B cell (primary cell): ENCODE results near the gene SIAH3. TPM values are rescaled to one million over a fixed set of nuclear protein-coding genes. Genes with fewer than 3 reads are reported as not detected.

ENCODE experiments used
- ATAC-seq: fragments of 200-7000 bp; cut with Tn5 transposase; one replicate; pipeline ENCODE4 v1.10.0; 2021; ENCODE audit warnings: low read depth, mild to moderate bottlenecking, moderate number of reproducible peaks, moderate library complexity
- CTCF ChIA-PET: fragments of 350-600 bp; sonication (Branson Sonifier 250); formaldehyde crosslinking; loops from one replicate; lab custom pipeline; 2021; ENCODE audit warnings: antibody characterized with exemption, inconsistent platforms; lab: Charles Lee
- POLR2A ChIA-PET: fragments of 350-600 bp; sonication (Branson Sonifier 250); formaldehyde crosslinking; loops from one replicate; lab custom pipeline; 2021; ENCODE audit warnings: antibody characterized with exemption; lab: Charles Lee
- DNase-seq: peaks from one replicate; pipeline ENCODE4 v3.0.0; 2013
- H2AFZ ChIP-seq: 2 replicates; pipeline ENCODE4 v1.6.1; 2012; ENCODE audit warnings: mild to moderate bottlenecking, low read depth, low read length; ENCODE audit not compliant: insufficient read depth, poor library complexity, severe bottlenecking
- H3K27ac ChIP-seq, 2 donors: 1 replicate in 1 of 2; 2 replicates in 1 of 2; pipeline ENCODE4 v1.5.1; 2012 to 2013; ENCODE audit warnings: low read length in 2 of 2, mild to moderate bottlenecking in 2 of 2, moderate library complexity in 1 of 2
- H3K27me3 ChIP-seq, 4 experiments: fragments of 200-600 bp in 1 of 4; sonication (generic) in 1 of 4; replicated peaks in 1 of 4; 1 replicate in 2 of 4; 2 replicates in 2 of 4; pipeline versions ENCODE4 v1.6.1 to v1.7.0; 2013 to 2016; ENCODE audit warnings: low read length in 3 of 4, mild to moderate bottlenecking in 2 of 4, mixed read lengths in 1 of 4, moderate library complexity in 1 of 4; ENCODE audit not compliant: insufficient read depth in 4 of 4, control insufficient read depth in 3 of 4; ENCODE audit errors: control extremely low read depth in 1 of 4
- H3K36me3 ChIP-seq, 2 experiments: replicated peaks in 1 of 2; 1 replicate in 1 of 2; 2 replicates in 1 of 2; pipeline versions ENCODE4 v1.6.1 to v1.7.1; 2013; ENCODE audit warnings: low read length in 1 of 2; ENCODE audit not compliant: insufficient read depth in 2 of 2, control insufficient read depth in 1 of 2; ENCODE audit errors: control extremely low read depth in 1 of 2, extremely low read depth in 1 of 2
- H3K4me1 ChIP-seq, 2 donors: fragments of 200-600 bp in 1 of 2; sonication (generic) in 1 of 2; 1 replicate in 1 of 2; 2 replicates in 1 of 2; pipeline versions ENCODE4 v1.5.1 to v1.6.1; 2013 to 2017; ENCODE audit warnings: low read length in 2 of 2; ENCODE audit not compliant: control insufficient read depth in 2 of 2, insufficient read depth in 2 of 2
- H3K4me2 ChIP-seq: replicated peaks from 2 replicates; pipeline ENCODE3; 2012; ENCODE audit warnings: mild to moderate bottlenecking, low read depth, low read length; ENCODE audit not compliant: poor library complexity, severe bottlenecking
- H3K4me3 ChIP-seq, 5 experiments: fragments of 200-600 bp in 1 of 5; sonication (generic) in 1 of 5; 1 replicate in 3 of 5; 2 replicates in 2 of 5; pipeline versions ENCODE4 v1.5.1 to v1.7.0; 2011 to 2016; ENCODE audit warnings: low read length in 4 of 5, mild to moderate bottlenecking in 4 of 5, low read depth in 2 of 5, control low read depth in 1 of 5, moderate library complexity in 1 of 5; ENCODE audit not compliant: insufficient read depth in 1 of 5; ENCODE audit errors: control extremely low read depth in 1 of 5, extremely low read depth in 1 of 5
- H3K79me2 ChIP-seq: fragments of 200-600 bp; sonication (generic); one replicate; pipeline ENCODE4 v1.6.0; 2016; ENCODE audit warnings: low read length; ENCODE audit not compliant: control insufficient read depth, insufficient read depth
- H3K9ac ChIP-seq: fragments of 200-600 bp; sonication (generic); 2 replicates; pipeline ENCODE4 v1.6.1; 2017; ENCODE audit warnings: mild to moderate bottlenecking, low read length, moderate library complexity
- H3K9me3 ChIP-seq, 3 donors: one replicate each; pipeline versions ENCODE4 v1.6.1 to v1.7.1; 2013; ENCODE audit warnings: low read length in 2 of 3; ENCODE audit not compliant: control insufficient read depth in 2 of 3, insufficient read depth in 1 of 3; ENCODE audit errors: control extremely low read depth in 1 of 3
- H4K20me1 ChIP-seq: 2 replicates; pipeline ENCODE4 v1.6.0; 2012; ENCODE audit warnings: mild to moderate bottlenecking, low read length; ENCODE audit not compliant: insufficient read depth, control insufficient read depth, poor library complexity, severe bottlenecking
- H3K27ac Mint-ChIP-seq: one replicate; pipeline ENCODE4 v1.8.0; 2021; ENCODE audit warnings: mixed read lengths
- H3K27me3 Mint-ChIP-seq: one replicate; pipeline ENCODE4 v1.8.0; 2021; ENCODE audit warnings: mixed read lengths
- H3K4me1 Mint-ChIP-seq: one replicate; pipeline ENCODE4 v1.8.0; 2021; ENCODE audit warnings: mixed read lengths
- H3K4me3 Mint-ChIP-seq: one replicate; pipeline ENCODE4 v1.8.0; 2021; ENCODE audit warnings: mixed read lengths
- H3K9me3 Mint-ChIP-seq: one replicate; pipeline ENCODE4 v1.8.0; 2022; ENCODE audit warnings: mixed read lengths; ENCODE audit not compliant: insufficient read depth
- EZH2 ChIP-seq: IDR thresholded peaks from 2 replicates; pipeline ENCODE4 v1.6.1; 2012; ENCODE audit warnings: borderline replicate concordance, low read depth, mild to moderate bottlenecking, moderate library complexity, low read length; ENCODE audit not compliant: insufficient read depth, poor library complexity, severe bottlenecking
- WGBS: methylation state at CpG from one replicate; pipeline ENCODE4 v1.1.5; 2013; ENCODE audit warnings: missing lambda C conversion rate; ENCODE audit not compliant: insufficient coverage; 5-methylcytosine and 5-hydroxymethylcytosine counted together
- intact Hi-C: fragments of 100-400 bp; cut with micrococcal nuclease; formaldehyde crosslinking; loops from one replicate; pipeline ENCODE4 v1.10.0; 2022
- polyA plus RNA-seq: library from polyadenylated mRNA; depleted of rRNA; stranded (reverse); fragments of >200 nt; gene quantifications from 2 replicates; pipeline ENCODE4 v1.2.3, GENCODE V29; 2012
- total RNA-seq, 2 donors: library from RNA; stranded (reverse); fragments of 120-200 nt in 1 of 2; gene quantifications; 1 replicate in 1 of 2; 2 replicates in 1 of 2; pipeline versions ENCODE4 v1.2.3 to v1.2.4, GENCODE V29; 2013 to 2022
- TF ChIP-seq, protein P1 (sequence below): fragments of 200-600 bp; IDR thresholded peaks from one replicate; pipeline ENCODE4 v1.8.0; 2022; ENCODE audit warnings: antibody characterized with exemption, mild to moderate bottlenecking

The SIAH3 gene
- total and polyA plus RNA-seq, 2 donors (not counting 1 experiment from before 2014, with no cell fraction given): not detected

DNA sequence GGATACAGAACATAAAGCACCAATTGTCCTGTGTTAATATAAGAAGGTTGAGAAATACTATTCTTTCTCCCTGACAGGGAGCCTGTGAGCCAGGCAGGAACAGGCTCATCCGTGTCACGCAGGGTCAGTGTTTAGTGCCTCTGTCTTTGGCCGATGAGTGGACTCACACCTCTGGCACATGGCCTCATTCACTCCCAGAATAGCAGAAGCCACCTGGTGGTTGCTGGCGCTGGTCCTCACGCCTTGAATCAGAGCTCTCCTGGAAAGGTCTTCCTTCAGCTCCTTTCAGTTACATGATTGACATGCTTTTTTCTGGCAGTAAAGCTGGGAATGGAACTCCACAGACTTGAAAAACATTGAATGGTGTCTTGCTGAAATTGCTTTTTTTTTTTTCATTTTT is 28.1 kb upstream of the SIAH3 start:
- H3K9ac ChIP-seq: no peak overlapping the region
- 67% methylated on average over 5 of the region's 5 CpGs for WGBS
- H3K4me2 ChIP-seq: no peak overlapping the region
- no peaks in the 10 kb centered on the region for H3K36me3 ChIP-seq
- no peaks in the 10 kb centered on the region for H3K79me2 ChIP-seq
- no peak overlapping the region for H3K4me3 ChIP-seq
- CTCF ChIA-PET: no interaction called here
- H3K27me3 ChIP-seq: no peaks in the 10 kb centered on the region
- no peak overlapping the region for H3K27ac ChIP-seq
- TF ChIP-seq, protein P1, sequence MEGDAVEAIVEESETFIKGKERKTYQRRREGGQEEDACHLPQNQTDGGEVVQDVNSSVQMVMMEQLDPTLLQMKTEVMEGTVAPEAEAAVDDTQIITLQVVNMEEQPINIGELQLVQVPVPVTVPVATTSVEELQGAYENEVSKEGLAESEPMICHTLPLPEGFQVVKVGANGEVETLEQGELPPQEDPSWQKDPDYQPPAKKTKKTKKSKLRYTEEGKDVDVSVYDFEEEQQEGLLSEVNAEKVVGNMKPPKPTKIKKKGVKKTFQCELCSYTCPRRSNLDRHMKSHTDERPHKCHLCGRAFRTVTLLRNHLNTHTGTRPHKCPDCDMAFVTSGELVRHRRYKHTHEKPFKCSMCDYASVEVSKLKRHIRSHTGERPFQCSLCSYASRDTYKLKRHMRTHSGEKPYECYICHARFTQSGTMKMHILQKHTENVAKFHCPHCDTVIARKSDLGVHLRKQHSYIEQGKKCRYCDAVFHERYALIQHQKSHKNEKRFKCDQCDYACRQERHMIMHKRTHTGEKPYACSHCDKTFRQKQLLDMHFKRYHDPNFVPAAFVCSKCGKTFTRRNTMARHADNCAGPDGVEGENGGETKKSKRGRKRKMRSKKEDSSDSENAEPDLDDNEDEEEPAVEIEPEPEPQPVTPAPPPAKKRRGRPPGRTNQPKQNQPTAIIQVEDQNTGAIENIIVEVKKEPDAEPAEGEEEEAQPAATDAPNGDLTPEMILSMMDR: no peak
- no peak for TF ChIP-seq EZH2
- no peaks in the 10 kb centered on the region for H3K9me3 ChIP-seq
- no peak overlapping the region for H3K4me3 Mint-ChIP-seq
- intact Hi-C loops: no loop called here
- H3K9me3 Mint-ChIP-seq: no peaks in the 10 kb centered on the region
- H3K4me1 Mint-ChIP-seq: no peaks in the 10 kb centered on the region
- H4K20me1 ChIP-seq: no peaks in the 10 kb centered on the region
- H2AFZ ChIP-seq: no peak overlapping the region
- no peaks in the 10 kb centered on the region for H3K4me1 ChIP-seq
- H3K27me3 Mint-ChIP-seq: peaks cover 26% of the 10 kb centered on the region
- ATAC-seq (no peak), DNase-seq (no peak)
- POLR2A ChIA-PET: interaction anchor here (0.6 kb wide), 1 partner anchor 925 kb away, joined by 4 read pairs; no protein-coding TSS in a partner anchor
- no peak overlapping the region for H3K27ac Mint-ChIP-seq

DNA sequence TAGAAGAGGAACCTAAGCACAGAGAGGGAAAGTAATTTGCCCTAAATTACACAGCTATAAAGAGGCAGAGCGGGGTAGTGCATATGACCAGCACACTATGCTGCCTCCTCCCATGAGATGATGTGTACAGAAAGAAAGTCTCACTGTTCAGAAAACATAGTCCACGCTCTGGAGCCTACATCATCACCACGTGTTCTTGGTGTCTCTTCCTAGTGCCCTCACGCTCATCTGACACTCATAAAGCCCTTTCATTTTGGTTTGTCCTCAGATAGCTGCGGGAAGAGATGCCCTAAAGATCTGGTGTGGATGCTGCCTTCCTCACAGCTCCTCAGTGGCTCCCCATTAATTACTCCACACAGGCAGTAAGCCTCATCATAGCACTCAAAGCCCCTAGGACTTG is 27.4 kb upstream of the SIAH3 start:
- H3K36me3 ChIP-seq: no peaks in the 10 kb centered on the region
- intact Hi-C loops: no loop called here
- H3K27me3 Mint-ChIP-seq: peaks cover 22% of the 10 kb centered on the region

More for the DNA sequence above, 27.4 kb upstream of the SIAH3 start:
- ChIA-PET CTCF (no interaction called here), POLR2A (no interaction called here)
- no peaks in the 10 kb centered on the region for H3K9me3 ChIP-seq
- ATAC-seq (no peak), DNase-seq (no peak)
- H2AFZ ChIP-seq: no peak overlapping the region
- Mint-ChIP-seq H3K4me3 (no peak overlapping the region), H3K4me1 (no peaks in the 10 kb centered on the region), H3K27ac (no peak overlapping the region), H3K9me3 (no peaks in the 10 kb centered on the region)
- H4K20me1 ChIP-seq: no peaks in the 10 kb centered on the region
- no peak overlapping the region for H3K4me3 ChIP-seq
- H3K9ac ChIP-seq: no peak overlapping the region
- no peaks in the 10 kb centered on the region for H3K4me1 ChIP-seq
- H3K79me2 ChIP-seq: no peaks in the 10 kb centered on the region
- no peak overlapping the region for H3K27ac ChIP-seq
- no peak for TF ChIP-seq EZH2
- TF ChIP-seq, protein P1: no peak
- 77% methylated on average over 5 of the region's 5 CpGs for WGBS
- H3K4me2 ChIP-seq: no peak overlapping the region
- no peaks in the 10 kb centered on the region for H3K27me3 ChIP-seq
